ENCODE data around the gene PKP1.

- no peak for TF ChIP-seq POLR2A (IDR thresholded peaks at IDR 0.05)
- no peak for TF ChIP-seq CTCF (IDR thresholded peaks at IDR 0.05)
- peak in 1 of 3 donors; percentile 55 for TF ChIP-seq POLR2AphosphoS5 (IDR thresholded peaks at IDR 0.05)
These were observed 16.7 kb downstream of the PKP1 start for GRCh38 chr1:201299968-201300367.
